NCI-H2029 treated with DMSO at 0.1 percent for 48 hours (cell line): ENCODE results near the gene SASH1.

Experiments
- DNase-seq: peaks from one replicate; lab custom pipeline; 2025; lab: John Stamatoyannopoulos, UW

SASH1 gene

DNA sequence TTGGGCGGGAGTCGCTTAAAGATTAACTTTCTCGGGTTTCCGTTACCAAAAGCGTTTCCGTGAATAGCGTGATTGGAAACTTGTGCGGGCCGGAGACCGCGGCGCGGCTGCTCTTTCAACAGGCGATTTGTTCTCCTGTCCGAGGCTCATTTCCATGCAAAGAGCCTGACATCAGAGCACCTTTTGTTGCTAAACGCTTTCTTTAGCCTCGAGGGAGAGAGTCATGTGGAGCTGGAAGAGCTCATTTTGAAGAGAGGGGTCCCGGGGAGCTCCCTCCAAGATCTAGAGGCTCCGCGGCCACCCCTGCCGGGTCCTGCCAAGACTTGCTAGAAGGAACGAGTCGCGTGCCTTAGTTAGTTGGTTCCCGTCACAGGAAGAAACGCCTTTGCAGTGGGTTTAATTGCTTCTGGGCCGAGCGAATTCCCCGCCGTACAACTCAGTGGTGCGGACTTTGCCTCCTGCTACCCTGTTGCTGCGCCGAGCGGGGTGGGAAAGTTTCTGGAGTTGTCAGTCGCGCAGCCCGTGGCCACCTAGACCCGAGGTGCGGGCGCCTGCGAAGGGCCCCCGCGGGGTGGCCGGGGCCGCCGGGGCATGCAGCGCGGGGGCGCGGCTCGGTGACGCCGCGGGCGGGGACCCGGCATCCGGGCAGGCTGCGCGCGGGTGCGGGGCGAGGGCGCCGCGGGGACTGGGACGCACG is at the start of gene SASH1:
TSS of gene SASH1 (plus strand) at position 489 of the 697 bp plus-strand sequence. CDS start 230 bp downstream, outside the sequence.
- no peak for DNase-seq

DNA sequence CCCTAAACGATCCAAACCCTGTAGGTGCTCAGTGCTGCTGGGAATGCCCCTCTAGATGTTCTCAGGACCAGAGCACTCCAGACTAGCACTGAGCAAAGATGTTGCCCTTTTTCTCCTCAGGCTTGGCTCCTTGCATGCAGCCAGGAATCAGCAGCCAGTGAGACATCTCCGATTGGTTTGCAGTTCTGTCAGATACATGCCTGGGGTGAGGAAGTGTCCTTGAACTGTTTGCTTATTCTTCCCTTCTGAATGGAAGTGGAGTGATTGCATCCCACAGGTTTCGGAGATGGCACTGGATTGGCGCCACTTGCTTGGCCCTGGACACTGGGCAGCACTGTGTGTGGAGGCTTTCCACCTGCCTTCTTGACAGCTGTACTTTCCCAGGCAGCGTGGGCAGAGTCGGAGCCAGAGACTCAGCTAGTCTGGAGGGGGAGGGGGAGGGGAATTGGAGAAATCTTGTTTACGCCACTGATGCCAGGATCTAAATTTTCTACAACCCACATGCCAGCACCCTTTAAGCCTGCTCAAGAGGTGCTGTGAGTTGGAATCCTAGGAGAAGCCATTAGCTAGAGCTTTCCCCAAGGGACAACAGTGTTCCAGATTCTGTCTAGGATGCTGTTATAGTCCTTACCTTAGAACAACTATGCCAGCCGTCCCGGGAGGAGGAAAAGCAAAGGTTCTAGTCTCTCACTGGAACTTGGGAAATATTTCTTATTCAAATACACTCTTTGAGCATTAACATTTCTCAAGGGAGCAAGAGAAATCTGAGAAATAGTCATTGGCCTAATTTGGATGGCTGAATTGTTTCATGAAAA is 49.2 kb upstream of the SASH1 start:
- no peak for DNase-seq

DNA sequence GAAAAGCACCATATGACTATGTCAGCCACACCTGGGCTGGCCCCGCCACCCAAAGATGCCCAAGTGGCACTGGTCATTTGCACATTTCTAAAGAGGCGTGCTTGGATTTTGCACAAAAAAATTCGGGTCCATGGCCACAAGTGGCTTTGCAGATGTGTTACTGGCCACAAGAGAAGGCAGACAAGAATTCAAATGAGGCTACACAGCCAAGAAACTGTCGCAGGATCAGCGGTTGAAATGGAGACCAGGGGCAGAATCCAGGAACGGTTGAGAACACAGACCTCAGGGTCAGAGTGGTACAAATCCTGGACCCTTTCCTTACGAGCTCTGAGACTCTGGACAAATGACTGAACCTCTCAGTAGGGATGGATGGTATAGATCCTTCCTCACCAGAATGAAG is 48.6 kb upstream of the SASH1 start:
- DNase-seq: no peak

DNA sequence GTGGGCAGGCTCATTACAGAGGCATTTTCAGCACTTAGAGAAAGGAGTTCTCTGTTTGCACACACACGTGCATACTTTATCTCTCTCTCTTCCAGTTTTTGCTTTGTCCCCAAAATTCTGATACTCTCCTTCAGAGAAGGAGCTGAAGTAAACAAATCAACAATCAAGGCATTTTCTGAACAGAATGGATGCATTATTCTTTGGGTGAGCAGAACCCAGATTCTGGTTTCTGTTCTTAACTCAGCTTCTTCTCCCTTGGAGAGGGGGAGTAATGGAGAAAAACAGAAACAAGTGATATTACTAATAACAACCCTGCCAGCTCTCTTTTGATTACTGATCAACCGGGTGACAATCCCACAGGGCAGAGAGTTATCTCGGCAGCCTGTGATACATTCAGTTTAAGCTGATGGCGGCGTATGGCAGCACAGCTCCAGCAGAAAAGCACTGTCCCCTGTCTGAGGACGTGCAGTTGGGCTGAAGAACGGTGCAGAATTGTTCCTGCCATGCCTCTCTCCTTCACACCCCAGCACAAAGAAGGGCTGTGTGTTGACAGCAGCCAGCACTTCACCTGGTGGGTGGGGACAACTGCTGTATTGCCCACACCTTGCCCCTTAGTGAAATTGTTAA is 47.3 kb upstream of the SASH1 start:
- no peak for DNase-seq

DNA sequence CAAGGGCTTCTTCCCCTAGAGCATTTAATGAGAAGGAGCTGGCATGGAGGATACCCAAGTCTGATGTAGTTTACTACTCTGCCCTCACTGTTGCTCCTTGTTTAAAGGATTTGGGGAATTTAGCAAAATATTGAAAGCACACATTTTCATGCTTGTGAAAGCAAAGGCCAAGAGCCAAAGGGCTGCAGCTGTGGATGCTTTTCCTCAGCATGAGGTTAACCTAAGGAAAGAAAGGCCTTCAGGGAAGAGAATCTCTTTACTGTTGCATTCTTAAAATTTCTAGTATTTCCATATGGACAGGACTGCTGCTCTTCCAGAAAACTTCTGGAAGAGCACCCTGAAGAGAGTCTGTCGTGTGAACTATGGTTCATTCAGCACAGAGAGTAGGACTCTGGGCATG is 45.9 kb upstream of the SASH1 start:
- no peak for DNase-seq

DNA sequence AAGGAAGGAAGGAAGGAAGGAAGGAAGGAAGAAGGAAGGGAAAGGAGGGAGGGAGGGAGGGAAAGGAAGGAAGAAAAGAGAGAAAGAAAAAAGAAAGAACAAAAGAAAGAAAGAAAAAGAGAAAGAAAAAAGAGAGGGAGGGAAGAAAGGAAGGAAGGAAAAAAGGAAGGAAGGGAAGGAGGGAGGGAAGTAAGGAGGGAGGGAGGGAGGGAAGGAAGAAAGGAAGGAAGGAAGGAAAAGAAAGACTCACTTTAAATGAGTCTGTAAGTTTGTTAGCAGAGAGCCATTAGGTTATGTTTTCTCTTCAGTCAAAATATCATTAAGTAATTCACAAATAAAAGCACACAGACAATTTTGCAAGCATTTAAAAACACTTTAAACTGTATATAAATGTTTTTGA is 44.0 kb upstream of the SASH1 start:
- DNase-seq: no peak

DNA sequence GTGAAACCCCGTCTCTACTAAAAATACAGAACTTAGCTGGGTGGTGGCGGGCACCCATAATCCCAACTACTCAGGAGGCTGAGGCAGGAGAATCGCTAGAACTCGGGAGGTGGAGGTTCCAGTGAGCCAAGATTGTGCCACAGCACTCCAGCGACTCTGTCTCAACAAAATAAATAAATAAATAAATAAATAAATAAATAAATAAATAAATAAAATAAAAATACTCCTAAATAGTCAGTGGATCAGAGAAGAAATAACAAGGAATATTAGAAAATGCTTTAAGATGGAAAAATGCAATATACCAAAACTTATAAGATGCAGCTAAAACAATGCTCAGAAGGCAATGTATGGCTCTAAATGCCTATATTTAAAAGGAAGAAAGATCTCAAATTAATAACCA is 39.0 kb upstream of the SASH1 start:
- no peak for DNase-seq

DNA sequence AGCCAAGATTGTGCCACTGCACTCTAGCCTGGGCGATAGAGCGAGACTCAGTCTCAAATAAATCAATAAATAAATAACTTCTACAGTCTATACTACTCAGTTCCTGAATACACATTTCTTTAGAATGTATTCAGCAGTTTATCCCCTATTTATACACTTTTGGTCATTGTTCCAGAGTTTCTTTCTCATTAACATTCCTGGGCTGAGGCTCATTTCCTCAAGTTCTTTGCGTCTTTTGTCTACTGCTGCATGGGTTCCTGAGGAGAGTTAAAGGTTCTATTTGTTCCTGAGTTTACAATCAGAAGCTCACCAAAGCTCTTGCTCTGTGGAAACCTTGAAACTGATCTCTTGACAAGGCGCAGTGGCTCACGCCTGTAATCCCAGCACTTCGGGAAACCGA is 37.7 kb upstream of the SASH1 start:
- no peak for DNase-seq

DNA sequence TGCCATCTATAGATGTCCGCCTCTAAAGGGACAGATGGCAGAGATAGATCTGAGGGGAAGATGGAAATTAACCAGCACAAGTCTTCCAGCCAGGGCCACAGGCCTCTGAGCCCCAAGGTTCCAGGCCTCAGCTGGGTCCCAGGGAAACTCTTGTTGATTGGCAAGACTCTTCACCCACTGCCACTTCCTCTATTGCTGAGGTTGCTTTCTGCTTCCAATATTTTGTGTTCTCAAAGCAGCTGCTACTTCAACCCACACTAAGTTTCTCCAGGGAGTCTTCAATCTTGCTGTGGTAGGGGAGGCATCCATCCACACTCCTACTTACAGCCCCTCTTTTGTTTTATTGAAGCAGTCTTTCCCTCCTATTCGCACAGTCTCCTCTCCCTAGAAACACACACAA is 36.4 kb upstream of the SASH1 start:
- DNase-seq: no peak

DNA sequence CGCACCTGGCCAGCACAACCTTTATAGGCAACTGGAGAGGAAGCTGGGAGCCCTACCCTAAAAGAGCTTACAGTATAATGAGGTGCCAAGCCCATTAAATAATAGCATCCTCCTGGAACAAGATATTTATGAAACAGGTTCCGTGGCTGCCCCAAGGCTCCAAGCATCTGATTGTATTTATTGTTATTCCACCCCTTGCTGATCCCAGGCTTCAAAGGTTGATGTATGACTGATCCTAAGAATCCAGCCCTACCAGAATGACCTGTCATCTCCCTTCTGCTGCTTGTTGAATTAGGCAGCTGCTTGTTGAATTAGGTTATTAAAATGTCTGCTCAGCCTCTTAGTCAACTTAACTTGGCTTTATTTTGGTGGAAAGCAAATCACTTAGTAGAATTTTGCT is 35.2 kb upstream of the SASH1 start:
- DNase-seq: no peak

DNA sequence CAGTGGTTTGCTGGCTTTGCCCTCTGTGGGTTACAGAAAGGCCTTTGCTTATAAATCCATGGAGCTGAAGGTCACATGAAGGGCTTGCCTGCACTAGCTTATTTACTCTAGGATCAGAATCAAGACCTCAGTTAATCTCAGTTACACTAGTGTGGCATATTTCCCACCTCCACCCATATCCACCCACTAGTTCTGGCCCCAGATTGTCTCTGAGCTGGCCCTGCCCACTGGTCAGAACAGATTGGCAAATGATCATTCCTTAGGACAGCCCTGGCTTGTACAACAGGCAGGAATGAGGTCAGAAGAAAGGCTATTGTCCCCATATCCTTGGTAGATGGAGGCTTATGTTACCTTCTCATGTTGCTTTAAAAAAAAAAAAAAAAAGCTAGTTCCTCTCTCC is 33.3 kb upstream of the SASH1 start:
- DNase-seq: no peak

DNA sequence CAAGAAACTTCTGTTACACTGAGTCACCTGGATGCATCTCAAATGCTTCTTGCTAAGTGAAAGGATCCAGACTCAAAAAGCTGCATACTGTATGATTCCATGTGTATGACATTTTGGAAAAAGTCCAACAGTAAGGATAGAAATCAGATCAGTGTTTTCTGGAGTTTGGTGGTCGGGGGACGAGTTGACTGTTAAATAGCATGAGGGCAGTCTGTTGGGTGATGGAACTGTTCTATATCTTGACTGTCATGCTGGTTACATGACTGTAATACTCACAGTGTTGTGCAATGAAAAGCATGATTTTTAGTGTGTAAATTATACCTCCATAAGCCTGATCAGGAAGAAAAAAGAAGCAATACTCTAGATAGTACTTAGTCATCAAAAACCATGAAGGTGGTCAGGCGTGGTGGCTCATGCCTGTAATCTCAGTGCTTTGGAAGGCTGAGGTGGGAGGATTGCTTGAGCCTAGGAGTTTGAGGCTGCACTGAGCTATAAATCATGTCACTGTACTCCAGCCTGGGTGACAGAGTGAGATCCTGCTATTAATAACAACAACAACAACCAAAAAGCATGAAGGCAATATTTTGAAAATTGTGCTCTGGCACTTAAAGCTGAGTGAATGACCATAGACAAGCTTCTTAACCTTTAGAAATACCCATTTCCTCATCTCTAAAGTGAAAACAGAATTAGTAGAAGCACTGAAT is 30.5 kb upstream of the SASH1 start:
- no peak for DNase-seq

DNA sequence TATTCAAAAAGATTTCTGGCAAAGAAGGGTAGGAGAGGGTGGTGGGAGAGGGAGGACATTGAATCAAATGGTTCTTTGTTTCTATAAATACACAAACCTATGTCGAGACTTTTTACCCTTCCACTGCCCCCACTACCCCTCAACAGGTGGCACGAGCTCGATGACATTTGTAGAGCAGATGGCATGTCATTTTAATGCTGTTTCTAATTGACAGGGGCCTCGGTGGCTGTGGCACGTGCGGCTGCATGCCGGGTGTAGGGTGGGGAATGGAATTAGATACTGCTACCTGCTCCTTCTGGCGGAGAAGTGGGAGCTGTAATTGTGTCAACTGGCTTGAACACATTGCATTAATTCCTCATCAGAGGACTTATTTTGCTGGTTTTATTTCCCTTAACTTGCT is 29.1 kb upstream of the SASH1 start:
- no peak for DNase-seq

DNA sequence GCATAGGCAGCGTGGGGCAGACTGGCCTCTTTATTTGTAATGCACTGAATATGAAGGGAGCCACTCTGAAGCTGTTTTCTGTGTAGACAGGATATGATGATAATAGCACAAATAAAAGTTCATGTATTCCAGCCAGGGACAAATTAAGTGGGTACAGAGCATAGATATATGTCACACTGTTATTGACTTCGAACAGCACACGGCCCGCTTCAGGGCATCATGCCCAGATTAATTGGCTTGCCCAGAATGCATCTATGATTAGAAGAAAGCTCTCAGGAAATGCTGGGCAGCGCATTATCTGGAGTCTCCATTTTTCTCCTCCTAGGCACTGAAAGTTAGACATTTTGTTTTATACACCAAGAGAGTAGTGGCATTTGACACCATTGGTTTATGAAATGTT is 26.3 kb upstream of the SASH1 start:
- DNase-seq: no peak

DNA sequence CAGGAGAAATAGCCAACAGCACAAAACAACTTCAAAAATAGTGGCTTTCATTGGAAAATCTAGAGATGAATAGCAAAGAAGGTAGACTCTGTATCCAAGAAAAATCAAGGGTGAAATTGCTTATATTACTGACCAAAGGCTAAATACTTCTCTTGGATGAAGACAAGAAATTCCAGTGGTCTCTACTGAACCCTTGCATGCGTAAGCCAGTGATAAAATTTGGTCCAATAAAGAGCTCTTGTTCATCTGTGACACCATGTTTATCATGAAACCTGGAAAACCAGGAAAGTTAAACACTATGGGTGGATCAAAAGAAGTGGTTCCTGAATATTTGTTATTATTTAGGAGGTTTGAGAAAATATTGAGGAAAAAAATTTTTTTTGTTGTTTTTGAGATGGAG is 25.6 kb upstream of the SASH1 start:
- no peak for DNase-seq

DNA sequence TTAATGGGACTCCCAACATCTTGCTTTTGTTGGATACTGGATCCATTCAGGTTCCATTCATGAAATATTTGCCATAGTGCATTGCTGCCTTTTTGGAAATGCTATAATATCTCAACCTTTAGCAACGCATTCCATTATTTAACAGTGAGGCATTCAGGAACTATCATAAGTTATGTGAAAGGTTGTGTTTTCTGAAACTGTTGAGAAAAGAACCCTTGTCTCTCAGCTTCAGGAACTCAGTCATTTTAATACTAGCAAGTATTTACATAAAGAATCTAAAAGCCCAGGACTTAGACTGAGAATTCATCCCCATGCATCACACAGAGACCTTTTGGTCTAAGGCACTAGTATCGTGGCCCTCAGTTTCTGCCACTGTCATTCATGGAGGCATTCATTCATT is 24.9 kb upstream of the SASH1 start:
- no peak for DNase-seq

DNA sequence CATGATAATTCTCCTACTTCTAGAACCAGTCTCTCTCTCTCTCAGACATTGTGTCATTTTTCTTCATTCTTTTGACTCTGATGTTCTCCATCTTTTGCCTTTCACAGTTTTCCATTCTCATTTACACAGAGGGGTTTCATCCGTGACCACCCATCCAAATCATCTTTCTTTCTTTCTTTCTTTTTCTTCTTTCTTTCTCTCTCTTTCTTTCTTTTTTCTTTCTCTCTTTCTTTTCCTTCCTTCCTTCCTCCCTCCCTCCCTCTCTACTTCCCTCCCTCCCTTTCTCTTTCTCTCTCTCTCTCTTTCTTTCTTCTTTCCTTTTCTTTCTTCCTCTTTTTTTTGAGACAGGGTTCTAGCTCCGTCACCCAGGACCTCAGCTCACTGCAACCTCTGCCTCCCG is 19.9 kb upstream of the SASH1 start:
- no peak for DNase-seq

DNA sequence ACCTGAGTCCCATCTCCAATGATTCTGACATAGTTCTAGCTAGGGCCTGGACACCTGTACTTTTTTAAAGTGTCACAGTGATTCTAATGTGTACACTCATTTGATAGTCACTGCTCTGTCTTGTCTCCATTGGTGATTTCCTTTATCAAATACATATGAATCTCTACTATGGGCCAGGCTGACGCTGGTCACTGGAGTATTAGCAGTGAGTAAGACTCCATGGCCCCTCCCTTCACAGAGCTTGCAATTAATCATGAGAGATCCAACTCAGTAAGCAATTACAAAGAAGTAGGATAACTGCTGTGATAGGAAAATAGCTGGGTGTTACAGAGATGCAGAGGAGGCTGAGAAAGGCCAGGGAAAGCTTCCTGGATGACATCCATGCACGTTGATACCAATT is 19.3 kb upstream of the SASH1 start:
- DNase-seq: no peak

DNA sequence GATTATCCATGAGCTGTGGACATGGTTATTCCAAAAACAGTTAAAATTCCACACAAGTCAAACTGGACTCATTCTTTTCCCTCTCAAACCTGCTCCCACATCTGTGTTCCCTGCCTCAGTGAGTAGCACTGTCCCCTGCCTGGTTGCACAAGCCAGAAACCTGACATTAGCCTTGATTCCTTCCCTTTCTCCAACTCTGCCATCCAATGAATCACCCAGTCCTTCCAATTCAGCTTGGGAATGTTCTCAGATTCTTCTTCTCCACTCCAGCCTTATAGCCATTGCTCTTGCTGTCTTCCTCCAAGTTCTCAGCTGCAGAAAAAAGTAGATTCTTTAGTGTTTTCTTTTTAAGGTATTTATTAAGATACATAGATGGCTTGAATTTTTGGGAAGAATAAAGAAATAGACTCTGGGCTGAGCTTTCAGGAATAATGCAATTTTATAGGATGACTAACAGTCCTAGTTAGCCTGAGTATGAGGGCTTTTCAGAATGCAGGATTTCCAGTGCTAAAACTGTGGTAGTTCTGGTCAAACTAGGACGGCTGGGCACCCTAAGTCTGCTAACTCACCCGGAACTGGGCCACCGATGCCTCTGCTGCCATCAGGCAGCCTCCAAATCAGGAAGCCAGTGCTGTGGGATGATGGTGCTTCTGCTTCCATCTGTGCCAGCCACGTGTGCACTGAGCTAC is 18.2 kb upstream of the SASH1 start:
- DNase-seq: no peak

DNA sequence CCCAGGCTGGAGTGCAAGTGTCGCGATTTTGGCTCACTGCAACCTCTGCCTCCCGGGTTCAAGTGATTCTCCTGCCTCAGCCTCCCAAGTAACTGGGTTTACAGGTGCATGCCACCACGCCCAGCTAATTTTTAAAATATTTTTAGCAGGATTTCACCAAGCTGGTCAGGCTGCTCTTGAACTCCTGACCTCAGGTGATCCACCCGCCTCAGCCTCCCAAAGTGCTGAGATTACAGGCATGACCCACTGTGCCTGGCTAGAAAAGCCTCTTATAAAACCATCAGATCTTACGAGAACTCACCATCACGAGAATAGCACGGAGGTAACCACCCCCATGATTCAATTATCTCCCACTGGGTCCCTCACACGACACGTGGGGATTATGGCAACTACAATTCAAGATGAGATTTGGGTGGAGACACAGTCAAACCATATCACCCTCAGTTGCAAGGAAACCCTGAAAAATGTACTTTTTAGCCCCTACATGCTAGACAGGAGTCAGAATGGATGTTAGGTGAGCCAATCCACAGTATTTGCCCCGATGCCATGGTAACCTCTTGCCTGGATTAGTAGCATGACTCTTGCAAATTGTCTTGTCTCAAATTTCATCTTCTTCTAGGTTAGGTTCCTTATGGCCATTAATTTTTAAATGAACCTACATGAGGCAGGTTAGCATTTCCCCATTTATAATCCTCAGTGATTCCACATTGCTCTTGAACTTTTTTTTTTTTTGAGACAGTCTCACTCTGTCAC is 17.1 kb upstream of the SASH1 start:
- DNase-seq: no peak

DNA sequence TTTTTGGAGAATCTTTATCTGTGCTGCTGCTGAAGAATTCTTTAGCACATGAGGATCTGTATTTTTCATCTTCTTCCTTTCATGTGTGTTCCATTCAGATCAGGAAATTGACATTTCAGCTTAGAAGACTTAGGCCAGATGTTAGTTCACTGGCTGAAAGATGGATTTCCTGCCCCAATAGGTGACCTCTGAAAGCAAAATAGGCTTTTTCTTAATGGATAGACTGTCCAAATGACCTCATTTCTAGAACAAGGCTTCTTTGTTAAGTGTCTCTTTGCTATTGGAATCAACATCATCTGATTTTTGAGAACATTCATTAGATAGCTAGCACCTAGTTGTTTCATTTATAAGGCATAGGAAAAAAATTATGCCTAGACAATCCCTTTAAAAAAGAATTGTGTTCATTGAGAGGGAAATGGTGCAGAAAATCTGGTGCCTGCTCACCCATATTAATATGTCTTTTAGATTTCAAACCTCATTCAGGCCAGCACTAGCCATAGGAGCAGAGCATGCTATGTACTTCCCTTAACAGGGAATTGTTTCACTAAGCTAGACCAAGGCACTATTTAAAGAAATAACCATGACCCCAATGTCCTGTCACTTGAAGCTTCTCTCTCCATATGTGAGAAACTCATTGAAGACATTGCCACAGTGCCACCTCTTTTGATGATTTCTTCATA is 13.6 kb upstream of the SASH1 start:
- no peak for DNase-seq
